ENCODE results near the gene PPIL4. TPM values are rescaled to one million over a fixed set of nuclear protein-coding genes. Genes with fewer than 3 reads are reported as not detected.

PPIL4 gene
- polyA plus RNA-seq, 2 donors = 10.1 to 11.3 TPM

GRCh38 chr6:149488815-149489214, 57.0 kb downstream of the PPIL4 start:
- Histone ChIP-seq H3K4me3 (ENCODE audit: low read depth in 1 of 2, low read length in 2 of 2) (no peak overlapping the region), H3K27me3 (ENCODE audit: control insufficient read depth in 1 of 2, insufficient read depth in 2 of 2, low read length in 2 of 2) (no peaks in the 10 kb centered on the region), H3K4me1 (ENCODE audit: control insufficient read depth in 2 of 2, insufficient read depth in 2 of 2, low read length in 1 of 2) (peaks cover 6 to 7% of the 10 kb centered on the region in 2 donors), H3K9me3 (ENCODE audit: control insufficient read depth in 2 of 2, insufficient read depth in 1 of 2, low read depth in 1 of 2, low read length in 1 of 2) (no peaks in the 10 kb centered on the region), H3K36me3 (ENCODE audit: control insufficient read depth in 2 of 2, insufficient read depth in 2 of 2, low read length in 1 of 2) (no peaks in the 10 kb centered on the region), H3K27ac (ENCODE audit: low read depth in 2 of 2, low read length in 1 of 2) (no peak overlapping the region)
- WGBS, 2 donors = 17 to 53% methylated on average over 3 of the region's 3 CpGs

DNA sequence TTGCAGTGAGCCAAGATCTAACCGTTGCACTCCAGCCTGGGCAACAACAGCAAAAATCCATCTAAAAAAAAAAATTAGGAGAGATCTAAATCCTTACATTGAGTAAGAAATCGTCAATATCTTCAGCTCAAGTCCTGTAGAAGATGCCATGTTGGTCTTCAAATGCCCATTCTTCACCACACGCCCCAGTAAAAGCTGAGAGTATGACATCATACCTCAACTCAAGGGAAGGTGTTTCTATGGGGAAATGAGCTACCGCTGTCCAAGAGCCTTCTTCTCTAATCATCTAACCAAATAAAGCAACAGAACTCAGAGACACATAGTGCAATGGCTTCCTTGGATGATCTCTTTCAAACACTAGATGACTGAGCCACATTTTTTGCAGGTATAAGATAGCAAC, 58.5 kb downstream of the PPIL4 start:
- H3K9me3 ChIP-seq (ENCODE audit: control insufficient read depth in 2 of 2, insufficient read depth in 1 of 2, low read depth in 1 of 2, low read length in 1 of 2) = no peaks in the 10 kb centered on the region
- H3K36me3 ChIP-seq (ENCODE audit: control insufficient read depth in 2 of 2, insufficient read depth in 2 of 2, low read length in 1 of 2) = no peaks in the 10 kb centered on the region
- H3K27me3 ChIP-seq (ENCODE audit: control insufficient read depth in 1 of 2, insufficient read depth in 2 of 2, low read length in 2 of 2) = no peaks in the 10 kb centered on the region
- H3K4me3 ChIP-seq (ENCODE audit: low read depth in 1 of 2, low read length in 2 of 2) = no peak overlapping the region
- no peak overlapping the region for H3K27ac ChIP-seq (ENCODE audit: low read depth in 2 of 2, low read length in 1 of 2)
- H3K4me1 ChIP-seq (ENCODE audit: control insufficient read depth in 2 of 2, insufficient read depth in 2 of 2, low read length in 1 of 2) = peaks cover 6 to 7% of the 10 kb centered on the region in 2 donors
- WGBS, 2 donors = 82 to 85% methylated on average over 4 of the region's 4 CpGs

DNA sequence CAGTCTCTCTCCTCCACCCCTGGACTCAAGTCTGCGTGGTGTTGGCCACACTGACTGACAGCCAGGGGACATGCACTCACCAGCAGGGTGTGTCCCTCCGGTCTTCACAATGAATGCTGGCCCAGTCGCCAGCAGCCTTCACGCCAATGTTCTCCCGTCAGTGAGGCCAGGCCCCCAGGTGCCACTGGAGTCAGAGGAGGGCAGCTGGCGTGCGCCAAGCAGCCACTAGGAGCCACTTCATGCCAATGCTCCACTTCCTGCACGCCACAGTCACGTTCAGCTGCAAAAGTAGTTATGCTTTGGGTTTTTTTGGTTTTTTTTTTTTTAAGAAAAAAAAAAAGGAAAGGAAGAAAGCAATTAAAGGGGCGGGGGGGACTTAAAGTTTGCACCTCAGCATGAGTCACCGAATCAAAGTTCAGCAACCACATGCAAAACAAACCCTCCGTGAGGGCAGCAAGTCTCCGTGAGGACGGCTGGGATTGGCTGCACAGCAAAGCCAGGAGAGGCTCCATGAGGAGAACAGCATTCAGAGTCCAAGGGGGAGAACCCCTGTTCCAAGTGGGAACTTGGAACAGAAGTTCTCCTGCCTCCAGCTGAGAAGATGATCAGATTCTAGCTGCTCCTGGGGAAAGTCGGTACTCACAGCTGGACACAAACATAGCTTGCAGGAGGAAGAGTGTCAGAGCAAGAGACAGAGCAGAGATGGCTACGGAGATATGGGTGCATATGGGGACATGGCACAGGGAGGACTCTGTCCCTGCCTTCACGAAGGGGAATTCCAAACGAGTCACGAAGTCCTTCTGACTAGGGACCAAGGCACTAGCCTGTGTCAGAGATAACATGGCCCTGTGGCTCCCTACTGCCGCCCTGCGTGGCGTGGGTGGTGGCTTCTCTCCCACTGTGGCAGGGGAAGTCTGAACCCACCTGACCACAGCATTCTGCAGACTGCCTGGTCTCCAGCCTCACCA, 60.8 kb downstream of the PPIL4 start, which contains the start of gene ZC3H12D:
Gene ZC3H12D, minus strand, starts transcription at position 282 of the 968 bp plus-strand sequence. CDS start 10,471 bp downstream, outside the sequence.
- H3K9me3 ChIP-seq (ENCODE audit: control insufficient read depth in 2 of 2, insufficient read depth in 1 of 2, low read depth in 1 of 2, low read length in 1 of 2) = no peaks in the 10 kb centered on the region
- H3K4me1 ChIP-seq (ENCODE audit: control insufficient read depth in 2 of 2, insufficient read depth in 2 of 2, low read length in 1 of 2) = peaks cover 6 to 7% of the 10 kb centered on the region in 2 donors
- H3K27ac ChIP-seq (ENCODE audit: low read depth in 2 of 2, low read length in 1 of 2) = peak within 1 kb of the TSS; percentile 36 to 45
- 39 to 42% methylated on average over 22 of the region's 22 CpGs for WGBS, 2 donors
- H3K27me3 ChIP-seq (ENCODE audit: control insufficient read depth in 1 of 2, insufficient read depth in 2 of 2, low read length in 2 of 2) = no peaks in the 10 kb centered on the region
- no peak within 1 kb of the TSS for H3K4me3 ChIP-seq (ENCODE audit: low read depth in 1 of 2, low read length in 2 of 2)
- H3K36me3 ChIP-seq (ENCODE audit: control insufficient read depth in 2 of 2, insufficient read depth in 2 of 2, low read length in 1 of 2) = no peaks in the 10 kb centered on the region

- Histone ChIP-seq H3K4me1 (ENCODE audit: control insufficient read depth in 2 of 2, insufficient read depth in 2 of 2, low read length in 1 of 2) (peaks cover 6 to 7% of the 10 kb centered on the region in 2 donors), H3K27ac (ENCODE audit: low read depth in 2 of 2, low read length in 1 of 2) (peak overlapping the region; percentile 36 to 45), H3K4me3 (ENCODE audit: low read depth in 1 of 2, low read length in 2 of 2) (no peak overlapping the region), H3K27me3 (ENCODE audit: control insufficient read depth in 1 of 2, insufficient read depth in 2 of 2, low read length in 2 of 2) (no peaks in the 10 kb centered on the region), H3K9me3 (ENCODE audit: control insufficient read depth in 2 of 2, insufficient read depth in 1 of 2, low read depth in 1 of 2, low read length in 1 of 2) (no peaks in the 10 kb centered on the region), H3K36me3 (ENCODE audit: control insufficient read depth in 2 of 2, insufficient read depth in 2 of 2, low read length in 1 of 2) (no peaks in the 10 kb centered on the region)
- 79% methylated on average over 11 of the region's 11 CpGs for WGBS, 2 donors
These were observed 61.8 kb downstream of the PPIL4 start for GRCh38 chr6:149483849-149484655.

- no peaks in the 10 kb centered on the region for H3K27me3 ChIP-seq (ENCODE audit: control insufficient read depth in 1 of 2, insufficient read depth in 2 of 2, low read length in 2 of 2)
- H3K9me3 ChIP-seq (ENCODE audit: control insufficient read depth in 2 of 2, insufficient read depth in 1 of 2, low read depth in 1 of 2, low read length in 1 of 2) = no peaks in the 10 kb centered on the region
- WGBS, 2 donors = 76 to 83% methylated on average over 3 of the region's 3 CpGs
- H3K36me3 ChIP-seq (ENCODE audit: control insufficient read depth in 2 of 2, insufficient read depth in 2 of 2, low read length in 1 of 2) = no peaks in the 10 kb centered on the region
- peaks cover 6 to 7% of the 10 kb centered on the region in 2 donors for H3K4me1 ChIP-seq (ENCODE audit: control insufficient read depth in 2 of 2, insufficient read depth in 2 of 2, low read length in 1 of 2)
- H3K27ac ChIP-seq (ENCODE audit: low read depth in 2 of 2, low read length in 1 of 2) = peak overlapping the region in 1 of 2 donors; percentile 4
- H3K4me3 ChIP-seq (ENCODE audit: low read depth in 1 of 2, low read length in 2 of 2) = no peak overlapping the region
These were observed 62.5 kb downstream of the PPIL4 start for GRCh38 chr6:149483334-149483725.

GRCh38 chr6:149482545-149483333, 63.1 kb downstream of the PPIL4 start:
- 60 to 68% methylated on average over 14 of the region's 14 CpGs for WGBS, 2 donors
- H3K27ac ChIP-seq (ENCODE audit: low read depth in 2 of 2, low read length in 1 of 2) = peak overlapping the region; percentile 38 to 62
- H3K4me3 ChIP-seq (ENCODE audit: low read depth in 1 of 2, low read length in 2 of 2) = peak overlapping the region in 1 of 2 donors; percentile 12
- peaks cover 5 to 7% of the 10 kb centered on the region in 2 donors for H3K4me1 ChIP-seq (ENCODE audit: control insufficient read depth in 2 of 2, insufficient read depth in 2 of 2, low read length in 1 of 2)
- no peaks in the 10 kb centered on the region for H3K9me3 ChIP-seq (ENCODE audit: control insufficient read depth in 2 of 2, insufficient read depth in 1 of 2, low read depth in 1 of 2, low read length in 1 of 2)
- H3K27me3 ChIP-seq (ENCODE audit: control insufficient read depth in 1 of 2, insufficient read depth in 2 of 2, low read length in 2 of 2) = no peaks in the 10 kb centered on the region
- no peaks in the 10 kb centered on the region for H3K36me3 ChIP-seq (ENCODE audit: control insufficient read depth in 2 of 2, insufficient read depth in 2 of 2, low read length in 1 of 2)

DNA sequence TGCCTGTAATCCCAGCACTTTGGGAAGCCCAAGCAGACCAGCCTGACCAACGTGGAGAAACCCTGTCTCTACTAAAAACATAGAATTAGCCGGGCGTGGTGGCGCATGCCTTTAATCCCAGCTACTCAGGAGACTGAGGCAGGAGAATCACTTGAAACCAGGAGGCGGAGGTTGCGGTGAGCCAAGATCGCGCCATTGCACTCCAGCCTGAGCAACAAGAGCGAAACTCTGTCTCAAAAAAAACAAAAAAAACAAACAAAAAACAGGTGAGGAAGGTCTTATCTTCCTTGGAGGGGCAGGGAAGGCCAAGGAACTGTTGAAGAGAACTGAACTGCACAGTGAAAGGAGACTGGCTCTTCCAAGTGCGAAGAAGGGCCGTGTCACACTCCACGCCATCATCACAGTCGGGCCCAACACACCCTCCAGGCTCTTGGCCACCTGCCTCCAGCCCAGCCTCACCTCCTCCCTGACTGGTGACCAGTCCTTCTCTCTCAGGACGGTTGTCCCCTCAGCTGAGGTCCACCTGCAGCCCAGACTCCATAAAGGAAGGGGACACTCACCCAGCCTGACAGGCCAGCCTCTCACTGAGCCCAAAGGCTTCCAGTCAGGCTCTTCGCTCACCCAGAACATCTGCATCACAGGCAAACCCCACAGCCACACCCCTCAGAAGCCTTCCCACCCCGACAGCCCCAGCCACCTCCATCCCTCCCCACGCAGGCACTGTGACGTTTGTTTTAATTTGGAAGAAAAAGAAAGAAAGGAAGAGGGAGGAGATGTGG, 65.2 kb downstream of the PPIL4 start:
- WGBS, 2 donors = 84% methylated on average over 18 of the region's 18 CpGs
- peaks cover 3 to 7% of the 10 kb centered on the region in 2 donors for H3K4me1 ChIP-seq (ENCODE audit: control insufficient read depth in 2 of 2, insufficient read depth in 2 of 2, low read length in 1 of 2)
- H3K27me3 ChIP-seq (ENCODE audit: control insufficient read depth in 1 of 2, insufficient read depth in 2 of 2, low read length in 2 of 2) = no peaks in the 10 kb centered on the region
- no peaks in the 10 kb centered on the region for H3K36me3 ChIP-seq (ENCODE audit: control insufficient read depth in 2 of 2, insufficient read depth in 2 of 2, low read length in 1 of 2)
- no peak overlapping the region for H3K4me3 ChIP-seq (ENCODE audit: low read depth in 1 of 2, low read length in 2 of 2)
- H3K9me3 ChIP-seq (ENCODE audit: control insufficient read depth in 2 of 2, insufficient read depth in 1 of 2, low read depth in 1 of 2, low read length in 1 of 2) = no peaks in the 10 kb centered on the region
- no peak overlapping the region for H3K27ac ChIP-seq (ENCODE audit: low read depth in 2 of 2, low read length in 1 of 2)

DNA sequence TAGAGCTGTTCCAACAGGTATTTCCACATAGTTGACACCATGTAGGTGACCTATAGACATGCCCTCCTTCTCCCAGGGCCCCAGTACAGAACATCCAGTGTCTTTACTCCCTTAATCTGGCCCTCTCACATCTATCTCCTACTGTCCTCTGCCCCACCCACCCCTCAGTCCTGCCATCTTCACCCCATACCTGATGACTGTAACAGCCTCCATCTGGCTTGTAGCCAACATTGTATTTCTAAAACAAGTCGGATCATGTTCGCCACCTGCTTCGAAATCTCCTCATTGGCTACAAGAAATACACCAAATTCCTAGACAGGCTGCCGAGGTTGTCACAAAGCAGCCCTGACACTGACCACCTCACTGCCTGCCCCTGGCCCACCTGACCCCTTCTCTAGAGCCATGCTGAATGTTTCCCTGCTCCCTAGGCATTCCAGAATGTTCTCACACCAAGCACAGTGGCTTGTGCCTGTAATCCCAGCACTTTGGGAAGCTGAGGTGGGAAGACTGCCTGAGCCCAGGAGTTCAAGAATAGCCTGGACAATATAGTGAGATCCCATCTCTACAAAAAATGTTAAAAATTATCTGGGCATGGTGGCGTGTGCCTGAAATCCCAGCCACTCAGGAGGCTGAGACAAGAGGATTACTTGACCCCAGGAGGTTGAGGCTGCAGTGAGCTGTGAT, 67.1 kb downstream of the PPIL4 start:
- 82 to 84% methylated on average over 5 of the region's 5 CpGs for WGBS, 2 donors
- no peaks in the 10 kb centered on the region for H3K9me3 ChIP-seq (ENCODE audit: control insufficient read depth in 2 of 2, insufficient read depth in 1 of 2, low read depth in 1 of 2, low read length in 1 of 2)
- no peak overlapping the region for H3K4me3 ChIP-seq (ENCODE audit: low read depth in 1 of 2, low read length in 2 of 2)
- H3K4me1 ChIP-seq (ENCODE audit: control insufficient read depth in 2 of 2, insufficient read depth in 2 of 2, low read length in 1 of 2) = no peaks in the 10 kb centered on the region
- H3K27me3 ChIP-seq (ENCODE audit: control insufficient read depth in 1 of 2, insufficient read depth in 2 of 2, low read length in 2 of 2) = no peaks in the 10 kb centered on the region
- no peaks in the 10 kb centered on the region for H3K36me3 ChIP-seq (ENCODE audit: control insufficient read depth in 2 of 2, insufficient read depth in 2 of 2, low read length in 1 of 2)
- H3K27ac ChIP-seq (ENCODE audit: low read depth in 2 of 2, low read length in 1 of 2) = no peak overlapping the region

Measured in esophagus (tissue), 2 donors.